Activated B cell treated with CpG ODN at 0.5 μM for 24 hours (primary cell): ENCODE results near the gene LRRC63. TPM values are rescaled to one million over a fixed set of nuclear protein-coding genes. Genes with fewer than 3 reads are reported as not detected.

Source experiments
- ATAC-seq: fragments of 200-7000 bp; cut with Tn5 transposase; one replicate; pipeline ENCODE4 v1.10.0; 2021; ENCODE audit warnings: low read depth, mild to moderate bottlenecking, moderate library complexity
- CTCF ChIA-PET: fragments of 350-600 bp; sonication (Branson Sonifier 250); formaldehyde crosslinking; loops from one replicate; lab custom pipeline; 2021; ENCODE audit warnings: antibody characterized with exemption; lab: Charles Lee
- POLR2A ChIA-PET: fragments of 350-600 bp; sonication (Branson Sonifier 250); formaldehyde crosslinking; loops from one replicate; lab custom pipeline; 2021; ENCODE audit warnings: antibody characterized with exemption; lab: Charles Lee
- DNase-seq: peaks from one replicate; pipeline ENCODE4 v3.0.0; 2022
- H3K27ac Mint-ChIP-seq: one replicate; pipeline ENCODE4 v1.8.0; 2020; ENCODE audit warnings: mixed read lengths
- H3K27me3 Mint-ChIP-seq: one replicate; pipeline ENCODE4 v1.8.0; 2021; ENCODE audit warnings: mixed read lengths
- H3K36me3 Mint-ChIP-seq: one replicate; pipeline ENCODE4 v1.8.0; 2021; ENCODE audit warnings: low read depth, mixed read lengths
- H3K4me1 Mint-ChIP-seq: one replicate; pipeline ENCODE4 v1.8.0; 2021; ENCODE audit warnings: mixed read lengths
- H3K4me3 Mint-ChIP-seq: one replicate; pipeline ENCODE4 v1.8.0; 2020; ENCODE audit warnings: mild to moderate bottlenecking, mixed read lengths
- H3K9me3 Mint-ChIP-seq: one replicate; pipeline ENCODE4 v1.8.0; 2020; ENCODE audit warnings: mixed read lengths
- intact Hi-C: fragments of 100-400 bp; cut with micrococcal nuclease; formaldehyde crosslinking; loops from one replicate; pipeline ENCODE4 v1.15.1; 2024
- total RNA-seq: library from RNA; stranded (reverse); gene quantifications from 2 replicates; pipeline ENCODE4 v1.2.3, GENCODE V29; 2022
- TF ChIP-seq, protein P1 (sequence below): fragments of 200-600 bp; IDR thresholded peaks from one replicate; pipeline ENCODE4 v1.8.0; 2022; ENCODE audit warnings: antibody characterized with exemption, mild to moderate bottlenecking

The LRRC63 gene
- total RNA-seq, 1 donor from 2014 or later, result not detected

DNA sequence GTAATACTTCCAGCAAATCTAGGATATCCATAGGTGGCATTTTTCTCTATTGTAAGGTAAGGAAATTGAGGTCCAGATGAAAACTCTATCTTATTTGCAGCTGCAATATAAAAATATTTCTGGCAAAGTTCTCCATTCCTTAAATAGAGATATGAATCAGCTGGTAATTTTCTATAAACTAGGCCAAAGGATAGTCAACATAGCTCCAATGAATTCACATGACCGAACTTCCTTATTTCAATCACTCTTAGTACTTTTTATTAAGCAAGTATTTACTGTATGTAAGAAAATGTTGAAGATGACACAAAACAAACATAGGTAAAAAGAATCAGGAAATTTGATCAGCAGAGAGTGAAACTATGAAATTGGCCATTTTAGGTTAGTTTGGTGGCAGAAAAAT is 16.7 kb upstream of the LRRC63 start:
- intact Hi-C loops, result loop anchor here (2.0 kb wide), 1 partner anchor 16 kb away; the partner anchor contains the start of gene LRRC63
- peaks cover 6% of the 10 kb centered on the region for H3K4me1 Mint-ChIP-seq
- TF ChIP-seq, protein P1, sequence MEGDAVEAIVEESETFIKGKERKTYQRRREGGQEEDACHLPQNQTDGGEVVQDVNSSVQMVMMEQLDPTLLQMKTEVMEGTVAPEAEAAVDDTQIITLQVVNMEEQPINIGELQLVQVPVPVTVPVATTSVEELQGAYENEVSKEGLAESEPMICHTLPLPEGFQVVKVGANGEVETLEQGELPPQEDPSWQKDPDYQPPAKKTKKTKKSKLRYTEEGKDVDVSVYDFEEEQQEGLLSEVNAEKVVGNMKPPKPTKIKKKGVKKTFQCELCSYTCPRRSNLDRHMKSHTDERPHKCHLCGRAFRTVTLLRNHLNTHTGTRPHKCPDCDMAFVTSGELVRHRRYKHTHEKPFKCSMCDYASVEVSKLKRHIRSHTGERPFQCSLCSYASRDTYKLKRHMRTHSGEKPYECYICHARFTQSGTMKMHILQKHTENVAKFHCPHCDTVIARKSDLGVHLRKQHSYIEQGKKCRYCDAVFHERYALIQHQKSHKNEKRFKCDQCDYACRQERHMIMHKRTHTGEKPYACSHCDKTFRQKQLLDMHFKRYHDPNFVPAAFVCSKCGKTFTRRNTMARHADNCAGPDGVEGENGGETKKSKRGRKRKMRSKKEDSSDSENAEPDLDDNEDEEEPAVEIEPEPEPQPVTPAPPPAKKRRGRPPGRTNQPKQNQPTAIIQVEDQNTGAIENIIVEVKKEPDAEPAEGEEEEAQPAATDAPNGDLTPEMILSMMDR, result no peak
- no peak overlapping the region for H3K27ac Mint-ChIP-seq
- no peaks in the 10 kb centered on the region for H3K36me3 Mint-ChIP-seq
- H3K4me3 Mint-ChIP-seq, result no peak overlapping the region
- no peak for DNase-seq
- ATAC-seq, result no peak
- POLR2A ChIA-PET, result no interaction called here
- H3K27me3 Mint-ChIP-seq, result no peaks in the 10 kb centered on the region
- H3K9me3 Mint-ChIP-seq, result no peaks in the 10 kb centered on the region
- CTCF ChIA-PET, result no interaction called here

DNA sequence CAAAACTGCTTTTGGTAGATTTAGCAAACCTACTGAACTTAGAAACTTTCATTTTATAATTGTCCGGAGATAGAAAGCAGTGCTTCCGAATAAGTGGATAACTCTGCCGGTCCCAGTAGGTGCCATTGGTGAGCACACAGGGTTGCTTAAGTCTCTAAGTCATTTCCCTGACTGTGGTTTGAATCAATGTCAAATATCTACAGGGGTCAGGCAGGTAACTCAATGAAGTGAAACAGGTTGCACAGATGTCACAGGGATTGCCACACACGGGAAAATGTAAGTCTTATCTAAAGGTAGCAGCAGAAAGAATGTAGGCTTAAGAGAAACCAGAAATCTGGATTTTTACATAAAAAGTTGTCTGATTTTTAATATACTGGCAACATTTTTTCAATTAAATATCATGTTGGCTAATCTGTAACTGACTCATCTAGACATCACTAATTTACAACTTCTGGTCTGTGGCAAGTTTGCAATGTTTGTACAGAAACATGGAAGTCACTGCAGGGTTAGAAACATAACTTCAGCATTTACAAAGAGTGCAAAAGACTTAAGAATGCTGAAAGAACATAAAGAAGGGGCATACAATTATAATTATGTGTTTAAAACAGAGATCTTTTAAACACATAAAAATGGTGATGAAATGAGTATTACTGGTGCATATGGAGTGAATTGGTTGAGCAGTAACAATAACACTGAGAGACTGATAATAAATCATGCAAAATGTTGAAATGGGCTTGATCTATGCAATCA is 14.3 kb upstream of the LRRC63 start:
- no peak overlapping the region for H3K4me3 Mint-ChIP-seq
- CTCF ChIA-PET, result no interaction called here
- DNase-seq, result no peak
- no peaks in the 10 kb centered on the region for H3K27me3 Mint-ChIP-seq
- H3K9me3 Mint-ChIP-seq, result no peaks in the 10 kb centered on the region
- no peak for ATAC-seq
- peaks cover 18% of the 10 kb centered on the region for H3K4me1 Mint-ChIP-seq
- POLR2A ChIA-PET, result no interaction called here
- TF ChIP-seq, protein P1, result no peak
- no peak overlapping the region for H3K27ac Mint-ChIP-seq
- intact Hi-C loops, result no loop called here
- H3K36me3 Mint-ChIP-seq, result no peaks in the 10 kb centered on the region

DNA sequence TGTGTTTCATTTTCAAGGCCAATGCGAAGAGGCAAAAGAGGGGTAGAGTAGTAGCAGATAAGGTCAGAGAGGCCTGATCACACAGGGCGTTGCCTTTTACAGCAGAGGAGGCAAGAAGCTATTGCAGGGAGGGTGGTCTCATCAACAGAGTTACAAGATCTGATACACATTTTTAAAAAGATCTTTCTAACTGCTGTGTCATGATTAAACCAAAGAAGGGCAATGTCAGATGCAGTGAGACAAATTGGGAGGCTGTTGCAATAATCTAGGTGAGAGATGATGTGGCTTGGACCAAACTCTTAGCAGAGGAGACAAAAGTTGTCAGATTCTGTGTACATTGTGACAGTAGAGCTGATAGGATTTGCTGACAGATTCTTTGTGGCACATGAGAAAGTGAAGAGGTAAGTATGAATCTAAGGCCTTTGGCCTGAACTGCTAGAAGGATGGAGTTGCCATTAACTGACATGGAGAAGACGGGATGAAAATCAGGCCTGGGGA is 13.0 kb upstream of the LRRC63 start:
- H3K36me3 Mint-ChIP-seq, result no peaks in the 10 kb centered on the region
- intact Hi-C loops, result no loop called here
- DNase-seq (no peak), ATAC-seq (no peak)
- H3K27ac Mint-ChIP-seq, result no peak overlapping the region
- H3K4me1 Mint-ChIP-seq, result peaks cover 25% of the 10 kb centered on the region
- ChIA-PET POLR2A (no interaction called here), CTCF (interaction anchor here (1.4 kb wide), 1 partner anchor 34 kb away, joined by 4 read pairs; no protein-coding TSS in a partner anchor)
- TF ChIP-seq, protein P1, result no peak
- H3K27me3 Mint-ChIP-seq, result no peaks in the 10 kb centered on the region
- no peak overlapping the region for H3K4me3 Mint-ChIP-seq
- H3K9me3 Mint-ChIP-seq, result no peaks in the 10 kb centered on the region

DNA sequence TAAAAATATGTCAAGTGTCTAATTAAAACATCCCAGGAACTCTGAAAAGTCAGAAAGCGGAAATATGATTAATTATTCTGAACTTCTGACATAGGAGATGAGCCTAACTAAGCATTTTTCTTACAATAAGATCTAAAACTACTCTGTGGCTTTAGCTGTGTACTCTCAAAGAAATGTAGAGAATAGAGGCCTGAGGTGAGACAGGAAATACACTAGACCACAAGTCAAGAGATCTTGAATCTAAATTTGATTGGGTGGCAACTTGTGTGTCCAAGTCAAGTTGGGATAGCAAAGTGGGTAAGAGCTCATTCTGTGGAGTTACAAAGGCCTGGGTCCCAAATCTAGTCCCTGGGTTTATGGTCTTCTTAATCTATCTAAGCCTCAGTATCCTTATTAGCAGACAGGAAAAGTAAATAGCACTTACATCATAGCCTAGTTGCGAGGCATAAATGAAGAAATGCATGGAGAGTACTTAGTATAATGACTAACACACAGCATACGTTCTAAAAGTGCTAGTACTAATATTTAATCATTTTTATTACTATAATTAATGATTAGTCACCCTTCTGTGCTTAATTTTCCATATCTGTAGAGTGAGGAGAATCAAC is 9.4 kb upstream of the LRRC63 start:
- no peak overlapping the region for H3K27ac Mint-ChIP-seq
- H3K27me3 Mint-ChIP-seq, result no peaks in the 10 kb centered on the region
- ChIA-PET POLR2A (no interaction called here), CTCF (no interaction called here)
- DNase-seq (no peak), ATAC-seq (no peak)
- no peaks in the 10 kb centered on the region for H3K36me3 Mint-ChIP-seq
- H3K9me3 Mint-ChIP-seq, result no peaks in the 10 kb centered on the region
- TF ChIP-seq, protein P1, result no peak
- no peak overlapping the region for H3K4me3 Mint-ChIP-seq
- intact Hi-C loops, result no loop called here
- peaks cover 25% of the 10 kb centered on the region for H3K4me1 Mint-ChIP-seq

DNA sequence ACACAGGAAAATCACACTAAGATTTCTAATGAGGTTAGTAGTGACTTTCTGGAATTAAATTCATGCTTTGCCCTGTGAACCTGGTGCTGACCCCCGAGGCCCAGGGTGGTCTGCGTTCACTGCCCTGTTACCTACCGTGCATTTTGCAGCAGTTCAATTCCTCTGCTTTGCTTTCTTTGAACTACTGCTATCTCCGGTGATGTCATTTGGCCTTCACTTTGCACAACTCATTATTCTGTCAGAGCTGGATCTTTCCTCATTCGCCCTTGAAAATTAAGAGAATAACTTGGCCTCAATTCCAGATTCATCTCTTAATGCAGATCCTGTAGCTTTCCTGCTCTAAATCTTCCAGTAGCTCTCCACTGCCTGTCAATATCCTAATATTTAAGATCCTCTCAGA is 8.8 kb upstream of the LRRC63 start:
- ATAC-seq, result no peak
- Mint-ChIP-seq H3K9me3 (no peaks in the 10 kb centered on the region), H3K27me3 (no peaks in the 10 kb centered on the region), H3K4me1 (peaks cover 25% of the 10 kb centered on the region), H3K4me3 (no peak overlapping the region), H3K27ac (no peak overlapping the region), H3K36me3 (no peaks in the 10 kb centered on the region)
- DNase-seq, result no peak
- ChIA-PET CTCF (interaction anchor here (0.7 kb wide), 1 partner anchor 43 kb away, joined by 3 read pairs; no protein-coding TSS in a partner anchor), POLR2A (no interaction called here)
- intact Hi-C loops, result no loop called here
- TF ChIP-seq, protein P1, result no peak
